COLO829 (cell line): ENCODE measurements around the gene PLCL2.
"Not testable (repeated sequence)": the region's sequence is repeated elsewhere in the genome, so short reads cannot be mapped to it uniquely, and the experiment has no call there.

Experiments used
- DNase-seq: peaks from one replicate; pipeline ENCODE4 v3.0.0; 2012; ENCODE audit warnings: low spot score

PLCL2 gene

GRCh38 chr3:16917980-16918682 is 33.4 kb downstream of the PLCL2 start:
- DNase-seq, result no peak

GRCh38 chr3:16918683-16919025 is 33.9 kb downstream of the PLCL2 start:
- DNase-seq, result no peak

- no peak for DNase-seq
These were observed 38.4 kb downstream of the PLCL2 start for GRCh38 chr3:16923112-16923511.

GRCh38 chr3:16927485-16927884 is 42.7 kb downstream of the PLCL2 start:
- DNase-seq, result no peak

GRCh38 chr3:16928386-16929132 is 43.8 kb downstream of the PLCL2 start:
- DNase-seq, result no peak

GRCh38 chr3:16929311-16929710 is 44.6 kb downstream of the PLCL2 start:
- no peak for DNase-seq

- no peak for DNase-seq
These were observed 48.1 kb downstream of the PLCL2 start for GRCh38 chr3:16932877-16933276.

- no peak for DNase-seq
These were observed 51.0 kb downstream of the PLCL2 start for GRCh38 chr3:16935781-16936180.

- DNase-seq, result no peak
These were observed 51.5 kb downstream of the PLCL2 start for GRCh38 chr3:16936233-16936632.

- DNase-seq, result no peak
These were observed 52.0 kb downstream of the PLCL2 start for GRCh38 chr3:16936676-16937230.

- DNase-seq, result no peak
These were observed 52.6 kb downstream of the PLCL2 start for GRCh38 chr3:16937326-16937845.

GRCh38 chr3:16940769-16941700 is 56.3 kb downstream of the PLCL2 start:
- no peak for DNase-seq

GRCh38 chr3:16942955-16943354 is 58.2 kb downstream of the PLCL2 start:
- DNase-seq, result no peak

GRCh38 chr3:16943857-16944256 is 59.1 kb downstream of the PLCL2 start:
- DNase-seq, result no peak

- no peak for DNase-seq
These were observed 59.6 kb downstream of the PLCL2 start for GRCh38 chr3:16944356-16944755.

- DNase-seq, result no peak
These were observed 60.6 kb downstream of the PLCL2 start for GRCh38 chr3:16945330-16945729.

- DNase-seq, result no peak
These were observed 65.5 kb downstream of the PLCL2 start for GRCh38 chr3:16950282-16950681.

- DNase-seq, result no peak
These were observed 66.1 kb downstream of the PLCL2 start for GRCh38 chr3:16950845-16951244.

GRCh38 chr3:16957852-16958251 is 73.1 kb downstream of the PLCL2 start:
- DNase-seq, result not testable (repeated sequence)

- no peak for DNase-seq
These were observed 75.4 kb downstream of the PLCL2 start for GRCh38 chr3:16960125-16960524.

GRCh38 chr3:16961621-16962205 is 77.0 kb downstream of the PLCL2 start:
- no peak for DNase-seq

- no peak for DNase-seq
These were observed 90.3 kb downstream of the PLCL2 start for GRCh38 chr3:16975083-16975482.
